NCI-H446 treated with DMSO at 0.1 percent for 48 hours (cell line): ENCODE data around the gene SPRYD3.
"Not testable (repeated sequence)": the region's sequence is repeated elsewhere in the genome, so short reads cannot be mapped to it uniquely, and the experiment has no call there.

ENCODE experiments used
- DNase-seq: peaks from one replicate; lab custom pipeline; 2025; lab: John Stamatoyannopoulos, UW

SPRYD3 gene

GRCh38 chr12:53051881-53052412, 27.2 kb downstream of the SPRYD3 start:
- no peak for DNase-seq

GRCh38 chr12:53051058-53051880, 27.9 kb downstream of the SPRYD3 start:
- DNase-seq, result no peak

GRCh38 chr12:53050426-53051057, 28.6 kb downstream of the SPRYD3 start:
- no peak for DNase-seq

DNA sequence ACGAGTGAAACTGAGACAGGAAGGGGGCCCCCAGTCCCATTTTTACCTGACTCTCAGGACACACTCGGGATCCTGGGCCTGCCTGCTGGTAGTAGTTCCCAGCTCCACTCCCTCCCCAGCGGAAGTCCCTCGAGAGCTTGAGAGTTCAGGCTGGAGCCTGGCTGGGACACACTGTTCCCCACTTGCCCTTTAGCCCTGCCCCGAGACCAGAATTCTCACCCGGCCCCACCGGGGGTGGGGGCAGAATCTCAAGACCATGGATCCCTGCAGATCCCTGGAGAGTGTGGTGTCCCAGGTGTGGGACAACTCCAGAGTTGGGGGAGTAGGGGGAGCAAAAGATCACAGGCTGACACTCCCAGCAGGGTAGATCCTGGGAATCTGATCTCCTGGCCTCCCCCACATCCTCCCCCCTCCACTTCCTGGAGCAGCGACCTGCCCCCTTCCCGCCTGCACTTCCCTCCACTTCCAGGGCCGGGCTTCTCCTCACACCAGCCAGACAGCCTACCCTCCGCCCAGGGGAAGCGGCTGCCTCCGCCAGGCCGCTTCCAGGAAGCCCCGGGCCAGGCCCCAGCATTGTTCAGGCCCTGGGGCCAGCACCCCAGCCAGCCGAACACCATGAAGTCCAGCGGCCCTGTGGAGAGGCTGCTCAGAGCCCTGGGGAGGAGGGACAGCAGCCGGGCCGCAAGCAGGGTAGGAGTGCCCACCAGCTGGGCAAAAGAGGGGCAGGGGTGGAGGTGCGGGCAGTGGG, 29.4 kb downstream of the SPRYD3 start, which contains the start of gene TNS2:
TNS2 (plus strand) TSS at position 495 of the 748 bp plus-strand sequence; CDS start at position 616, 121 bp downstream.
- DNase-seq, result no peak

DNA sequence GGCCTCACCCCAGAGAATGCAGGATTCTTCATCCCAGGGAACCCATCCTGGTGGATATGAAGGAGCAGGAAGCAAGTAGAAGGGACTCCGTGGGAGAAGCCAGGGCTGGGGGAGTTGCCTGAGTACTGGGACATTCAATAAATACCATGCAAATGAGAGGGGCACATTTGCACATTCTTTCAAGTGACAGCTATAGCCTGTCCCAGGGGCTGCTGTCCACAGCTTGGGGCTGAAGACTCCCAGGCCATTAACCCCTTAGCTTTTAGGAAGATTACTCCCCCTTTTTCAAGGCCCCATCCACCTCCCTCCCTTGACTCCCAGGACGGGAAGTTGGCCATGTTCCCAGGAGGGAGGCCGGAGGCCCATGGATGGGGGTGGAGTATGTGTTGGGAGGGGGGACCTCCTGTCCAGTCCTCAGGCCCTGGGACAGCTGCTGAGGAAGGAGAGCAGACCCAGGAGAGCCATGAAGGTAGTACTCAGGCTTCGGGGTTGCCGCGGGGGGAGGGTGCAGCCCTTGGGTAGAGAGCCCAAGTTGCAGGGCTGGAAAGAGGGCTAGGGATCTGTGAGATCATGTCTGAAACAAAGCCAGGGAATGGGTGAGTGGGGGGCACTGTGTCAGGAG, 30.3 kb downstream of the SPRYD3 start:
- no peak for DNase-seq

DNA sequence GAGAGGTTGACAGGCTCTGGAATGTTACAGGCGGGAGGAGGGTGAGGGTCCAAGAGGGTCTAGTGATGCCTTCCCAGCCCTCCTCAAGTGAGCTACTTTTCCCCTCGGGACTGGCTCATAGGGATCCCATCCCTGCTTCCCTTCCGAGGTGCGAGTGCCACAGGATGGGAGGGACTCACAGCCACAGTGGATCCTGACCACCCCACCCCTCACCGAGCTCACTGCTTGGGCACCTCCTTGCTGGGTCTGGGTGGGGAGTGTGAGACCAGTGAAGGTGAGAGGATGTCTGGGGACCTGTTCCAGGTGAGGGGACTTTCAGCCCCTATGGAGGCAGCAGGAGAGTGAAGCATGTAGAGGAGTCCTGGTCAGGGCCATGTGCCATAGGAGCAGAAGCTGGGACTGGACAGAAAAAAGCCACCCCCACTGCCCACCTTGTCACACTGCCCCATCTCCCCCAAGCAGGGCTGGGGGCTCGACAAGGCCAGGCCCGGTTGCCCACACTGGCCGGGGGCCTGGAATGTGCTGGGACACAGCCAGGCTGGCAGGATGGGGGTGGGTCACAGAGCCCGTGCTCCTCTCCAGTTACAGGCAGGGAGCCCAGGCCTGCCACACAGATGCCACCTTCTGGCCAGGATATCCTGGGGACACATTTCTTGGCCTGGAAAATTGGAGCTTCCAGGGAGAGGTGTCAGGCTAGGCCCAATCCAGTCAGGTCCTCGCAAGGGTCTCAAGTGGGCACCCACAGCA, 31.0 kb downstream of the SPRYD3 start:
- DNase-seq, result peak; percentile 14

DNA sequence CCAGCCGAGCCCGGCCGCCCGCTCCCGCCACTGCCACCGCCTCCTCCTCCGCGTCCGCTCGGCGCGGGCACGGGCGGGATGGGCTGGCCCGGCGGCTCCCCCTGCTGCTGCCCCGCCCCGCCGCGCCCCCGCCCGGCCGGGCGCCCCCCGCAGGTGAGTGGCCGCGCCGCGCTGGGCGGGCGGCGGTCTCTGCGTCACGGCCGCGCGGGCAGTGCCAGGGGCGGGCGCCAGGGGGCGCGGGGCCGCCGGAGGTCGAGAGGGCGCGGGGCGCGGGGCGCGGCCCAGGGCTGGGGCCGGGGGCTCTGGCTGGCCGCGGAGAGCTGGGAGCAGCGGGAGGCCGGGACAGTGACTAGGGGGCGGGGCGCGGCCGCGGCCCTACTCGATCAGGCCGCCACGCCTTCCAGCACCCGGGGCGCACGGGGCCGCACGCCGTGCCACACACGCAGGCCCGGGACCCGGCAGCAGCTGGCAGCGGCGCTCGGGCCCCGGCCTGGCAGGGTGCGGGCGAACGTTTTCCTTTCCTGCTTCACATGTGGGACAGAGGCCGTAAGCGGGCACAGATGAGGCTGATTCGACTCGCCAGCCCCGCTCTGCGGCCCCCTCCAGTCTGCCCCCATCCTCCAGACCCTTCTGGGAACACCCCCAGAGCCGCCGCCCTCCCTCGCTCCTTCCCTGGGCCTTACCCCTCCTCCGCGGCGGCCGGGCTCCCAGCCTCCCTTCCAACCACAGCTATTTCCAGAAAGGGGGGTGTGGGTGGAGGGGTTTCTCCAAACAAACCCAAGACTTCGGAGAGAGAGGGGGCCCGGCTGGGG, 31.8 kb downstream of the SPRYD3 start:
- no peak for DNase-seq

- DNase-seq, result no peak
Observed at GRCh38 chr12:53046655-53047220, 32.5 kb downstream of the SPRYD3 start.

DNA sequence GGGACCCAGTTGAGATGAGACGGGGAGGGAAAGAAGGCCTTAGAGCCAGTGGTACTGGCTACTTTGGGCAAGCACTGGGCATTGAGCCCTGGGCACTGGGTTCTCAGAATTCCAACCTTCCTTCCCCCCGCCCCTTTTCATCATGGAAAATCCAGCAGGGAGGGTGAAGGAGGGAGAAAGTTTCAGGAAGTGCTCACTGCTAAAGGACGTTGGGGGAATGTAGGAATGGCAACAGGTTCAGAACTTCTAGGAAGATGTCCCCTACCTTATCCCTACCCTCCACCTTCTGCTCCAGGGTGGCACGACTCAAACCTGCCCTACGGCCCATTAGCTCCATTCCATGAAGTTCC, 33.5 kb downstream of the SPRYD3 start:
- no peak for DNase-seq

DNA sequence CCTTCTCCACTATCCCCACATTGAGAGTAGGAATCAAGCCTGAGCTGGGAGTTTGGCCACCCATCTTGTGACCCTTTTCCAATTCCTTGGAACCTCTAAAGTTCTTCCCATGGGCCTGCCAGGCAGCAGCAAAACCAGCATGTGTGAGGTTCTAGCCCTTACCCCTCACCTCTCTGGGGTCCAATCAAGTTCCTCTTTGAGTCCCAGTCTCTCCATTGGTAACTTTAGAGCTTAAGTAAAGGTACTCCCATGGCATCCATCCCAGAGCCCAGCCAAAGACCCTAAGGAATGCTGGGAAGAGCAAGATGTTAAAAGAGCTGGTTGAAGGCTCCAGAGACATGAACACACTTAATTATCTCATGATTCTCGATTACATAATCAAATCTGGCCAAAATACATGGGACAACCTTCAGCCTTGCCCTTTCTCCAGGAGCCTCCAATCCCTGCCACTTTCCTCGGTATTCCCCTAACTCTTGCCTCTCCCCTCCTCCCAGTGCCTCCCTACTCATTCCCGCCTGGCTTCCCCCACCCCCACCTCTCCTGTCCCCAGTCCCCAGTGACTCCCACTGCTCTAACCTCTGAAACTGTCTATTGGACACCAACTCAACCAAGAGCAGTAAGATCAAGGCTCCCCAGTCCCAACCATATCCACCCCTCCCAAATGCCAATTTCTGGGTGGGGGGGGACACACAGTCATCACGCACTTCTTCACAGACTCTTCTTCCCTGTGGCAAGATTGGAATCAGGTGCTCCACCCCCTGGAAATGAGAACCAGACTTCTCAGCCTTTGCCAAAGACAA, 34.1 kb downstream of the SPRYD3 start:
- no peak for DNase-seq

DNA sequence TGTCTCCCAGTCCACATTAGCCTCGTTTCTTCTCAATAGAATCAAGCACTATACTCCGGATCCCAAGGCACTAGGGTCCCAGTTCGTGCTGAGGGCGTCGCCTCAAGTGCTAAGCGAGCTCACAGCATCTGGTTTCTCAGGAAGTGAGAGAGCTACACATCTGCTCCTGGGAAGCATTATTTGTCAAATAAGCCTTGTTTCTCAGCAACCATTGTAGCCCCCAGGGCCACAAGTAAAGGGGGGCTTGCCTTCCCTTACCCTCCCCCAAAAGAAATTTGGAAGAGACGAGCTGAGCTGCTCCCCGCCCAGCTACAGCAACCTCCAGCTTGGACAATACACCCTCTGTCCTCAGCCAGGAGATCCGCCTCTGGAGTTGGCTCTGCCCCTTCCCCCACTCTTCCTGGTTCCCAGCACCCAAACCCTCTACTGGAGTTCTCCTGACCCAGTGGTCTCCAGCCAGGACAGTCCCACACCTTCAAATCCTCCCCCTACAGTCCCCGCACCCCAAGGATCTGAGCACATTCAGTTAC, 35.1 kb downstream of the SPRYD3 start:
- DNase-seq, result no peak

- DNase-seq, result no peak
Observed at GRCh38 chr12:53042607-53043454, 36.4 kb downstream of the SPRYD3 start.

GRCh38 chr12:53039851-53040250, 39.3 kb downstream of the SPRYD3 start:
- DNase-seq, result no peak

- DNase-seq, result no peak
Observed at GRCh38 chr12:53036802-53037201, 42.4 kb downstream of the SPRYD3 start.

- DNase-seq, result no peak
Observed at GRCh38 chr12:53034459-53034858, 44.7 kb downstream of the SPRYD3 start.

- DNase-seq, result not testable (repeated sequence)
Observed at GRCh38 chr12:53033832-53034231, 45.4 kb downstream of the SPRYD3 start.

DNA sequence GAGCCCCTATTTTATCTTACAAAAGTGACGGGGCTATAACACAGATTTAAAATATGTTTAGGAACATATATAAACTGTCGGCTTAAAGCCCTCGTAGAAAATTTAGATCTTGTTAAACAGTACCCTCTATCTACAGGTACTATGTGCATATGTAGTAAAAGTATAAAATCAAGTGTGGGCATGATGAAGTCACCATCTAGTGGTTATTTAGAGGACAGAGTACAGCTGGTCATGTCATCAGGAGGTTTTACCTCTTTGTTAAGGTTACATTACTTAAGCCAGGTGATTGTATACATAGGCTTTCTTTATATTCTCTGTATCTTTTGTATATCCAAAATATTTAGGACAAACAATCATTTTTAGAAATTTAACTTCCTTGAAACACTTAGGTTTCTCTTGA, 47.6 kb downstream of the SPRYD3 start:
- no peak for DNase-seq

GRCh38 chr12:53027014-53027413, 52.2 kb downstream of the SPRYD3 start:
- DNase-seq, result not testable (repeated sequence)
